ENCODE measurements around the gene SLC25A1. TPM values are rescaled to one million over a fixed set of nuclear protein-coding genes. Genes with fewer than 3 reads are reported as not detected.

Gene SLC25A1
- total RNA-seq, 1 donor from 2014 or later, result 20.9 TPM

GRCh38 chr22:19213001-19213400 lies 34.5 kb upstream of the SLC25A1 start:
- DNase-seq, result no peak
- Histone ChIP-seq H3K9me3 (replicated peaks) (no peaks in the 10 kb centered on the region), H3K27me3 (ENCODE audit: low read depth) (no peaks in the 10 kb centered on the region), H3K4me1 (peaks cover 9% of the 10 kb centered on the region), H3K36me3 (peaks cover 36% of the 10 kb centered on the region), H3K4me3 (no peak overlapping the region), H3K27ac (replicated peaks) (no peak overlapping the region)
- intact Hi-C loops (cut with micrococcal nuclease), result no loop called here
- TF ChIP-seq CTCF (IDR thresholded peaks at IDR 0.05; ENCODE audit: borderline replicate concordance), result no peak

GRCh38 chr22:19212302-19212870 lies 33.9 kb upstream of the SLC25A1 start:
- DNase-seq, result no peak
- Histone ChIP-seq H3K9me3 (replicated peaks) (no peaks in the 10 kb centered on the region), H3K27me3 (ENCODE audit: low read depth) (no peaks in the 10 kb centered on the region), H3K27ac (replicated peaks) (no peak overlapping the region), H3K4me3 (no peak overlapping the region), H3K36me3 (peaks cover 43% of the 10 kb centered on the region), H3K4me1 (peaks cover 3% of the 10 kb centered on the region)
- intact Hi-C loops (cut with micrococcal nuclease), result no loop called here
- no peak for TF ChIP-seq CTCF (IDR thresholded peaks at IDR 0.05; ENCODE audit: borderline replicate concordance)

GRCh38 chr22:19210188-19210587 lies 31.7 kb upstream of the SLC25A1 start:
- Histone ChIP-seq H3K4me3 (no peak overlapping the region), H3K27ac (replicated peaks) (no peak overlapping the region), H3K27me3 (ENCODE audit: low read depth) (no peaks in the 10 kb centered on the region), H3K9me3 (replicated peaks) (no peaks in the 10 kb centered on the region), H3K4me1 (no peaks in the 10 kb centered on the region), H3K36me3 (peaks cover 37% of the 10 kb centered on the region)
- intact Hi-C loops (cut with micrococcal nuclease), result no loop called here
- no peak for TF ChIP-seq CTCF (IDR thresholded peaks at IDR 0.05; ENCODE audit: borderline replicate concordance)
- DNase-seq, result no peak

- DNase-seq, result no peak
- Histone ChIP-seq H3K36me3 (peaks cover 32% of the 10 kb centered on the region), H3K27ac (replicated peaks) (no peak overlapping the region), H3K4me3 (no peak overlapping the region), H3K27me3 (ENCODE audit: low read depth) (no peaks in the 10 kb centered on the region), H3K9me3 (replicated peaks) (no peaks in the 10 kb centered on the region), H3K4me1 (no peaks in the 10 kb centered on the region)
- intact Hi-C loops (cut with micrococcal nuclease), result no loop called here
- no peak for TF ChIP-seq CTCF (IDR thresholded peaks at IDR 0.05; ENCODE audit: borderline replicate concordance)
Observed at GRCh38 chr22:19208287-19208847, 29.8 kb upstream of the SLC25A1 start.

- no peak overlapping the region for H3K4me3 ChIP-seq
- no peak for DNase-seq
- no peaks in the 10 kb centered on the region for H3K4me1 ChIP-seq
- no peaks in the 10 kb centered on the region for H3K27me3 ChIP-seq (ENCODE audit: low read depth)
- H3K9me3 ChIP-seq (replicated peaks), result no peaks in the 10 kb centered on the region
- peaks cover 32% of the 10 kb centered on the region for H3K36me3 ChIP-seq
- intact Hi-C loops (cut with micrococcal nuclease), result no loop called here
- no peak overlapping the region for H3K27ac ChIP-seq (replicated peaks)
- no peak for TF ChIP-seq CTCF (IDR thresholded peaks at IDR 0.05; ENCODE audit: borderline replicate concordance)
Observed at GRCh38 chr22:19207884-19208283, 29.3 kb upstream of the SLC25A1 start.
